Measurements from ENCODE around the gene MARCO.

GRCh38 chr2:118991554-118991953 lies 49.6 kb downstream of the MARCO start:
- TF ChIP-seq CTCF (IDR thresholded peaks at IDR 0.05): no peak
- no peak for TF ChIP-seq POLR2A (IDR thresholded peaks at IDR 0.05)
